GM10248 (cell line): ENCODE measurements around the gene MICB.
"Not testable (repeated sequence)": the region's sequence is repeated elsewhere in the genome, so short reads cannot be mapped to it uniquely, and the experiment has no call there.

Experiments used
- CTCF ChIA-PET: fragments of 300-600 bp; sonication (Branson Sonifier 250); formaldehyde crosslinking; extraction: SDS; loops from one replicate; lab custom pipeline; 2021; ENCODE audit warnings: antibody characterized with exemption; lab: Yijun Ruan, JAX
- POLR2A ChIA-PET: fragments of 350-650 bp; sonication (Branson Sonifier 250); formaldehyde crosslinking; extraction: SDS; loops from one replicate; lab custom pipeline; 2020; ENCODE audit warnings: antibody characterized with exemption; lab: Yijun Ruan, JAX
- DNase-seq: peaks from one replicate; pipeline ENCODE4 v3.0.0; 2012; ENCODE audit errors: extremely low spot score
- CTCF ChIP-seq: IDR thresholded peaks from 2 replicates; pipeline ENCODE4 v1.5.1; 2012; ENCODE audit warnings: mild to moderate bottlenecking, low read depth; ENCODE audit errors: extremely low read depth, missing control alignments, control extremely low read depth

The MICB gene

GRCh38 chr6:31502586-31502985 is 4.6 kb downstream of the MICB start:
- no peak for TF ChIP-seq CTCF
- ChIA-PET CTCF (interaction anchor here (1.9 kb wide), 1 partner anchor 12 kb away, joined by 4 read pairs; no protein-coding TSS in a partner anchor), POLR2A (no interaction called here)
- DNase-seq, result no peak

DNA sequence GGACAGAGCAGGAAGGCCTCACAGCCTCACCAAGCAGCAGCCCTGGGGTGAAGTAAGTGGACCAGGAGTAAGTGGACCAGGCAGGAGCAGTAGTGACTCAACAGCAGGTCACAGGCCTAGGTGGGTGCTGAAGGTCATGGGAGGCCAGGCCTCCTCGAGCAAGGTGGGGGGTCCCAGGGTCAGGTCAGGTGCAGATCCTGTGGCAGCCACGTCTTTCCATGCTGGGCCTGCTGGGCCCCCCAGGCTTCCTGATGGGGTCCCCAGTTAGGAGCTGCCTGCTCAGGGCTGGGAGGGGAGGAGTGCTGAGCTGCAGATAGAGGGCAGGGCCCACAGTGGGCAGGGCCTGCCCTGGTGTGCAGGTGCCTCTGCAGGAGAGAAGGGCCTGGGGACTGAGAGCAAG is 11.1 kb downstream of the MICB start:
- POLR2A ChIA-PET, DNase-seq, CTCF ChIA-PET: not testable (repeated sequence)

GRCh38 chr6:31510007-31510406 is 12.1 kb downstream of the MICB start:
- CTCF ChIA-PET, result no interaction called here
- POLR2A ChIA-PET, result interaction anchor here (0.6 kb wide), 1 partner anchor 184 kb away, joined by 3 read pairs; no protein-coding TSS in a partner anchor
- no peak for TF ChIP-seq CTCF
- DNase-seq, result no peak

DNA sequence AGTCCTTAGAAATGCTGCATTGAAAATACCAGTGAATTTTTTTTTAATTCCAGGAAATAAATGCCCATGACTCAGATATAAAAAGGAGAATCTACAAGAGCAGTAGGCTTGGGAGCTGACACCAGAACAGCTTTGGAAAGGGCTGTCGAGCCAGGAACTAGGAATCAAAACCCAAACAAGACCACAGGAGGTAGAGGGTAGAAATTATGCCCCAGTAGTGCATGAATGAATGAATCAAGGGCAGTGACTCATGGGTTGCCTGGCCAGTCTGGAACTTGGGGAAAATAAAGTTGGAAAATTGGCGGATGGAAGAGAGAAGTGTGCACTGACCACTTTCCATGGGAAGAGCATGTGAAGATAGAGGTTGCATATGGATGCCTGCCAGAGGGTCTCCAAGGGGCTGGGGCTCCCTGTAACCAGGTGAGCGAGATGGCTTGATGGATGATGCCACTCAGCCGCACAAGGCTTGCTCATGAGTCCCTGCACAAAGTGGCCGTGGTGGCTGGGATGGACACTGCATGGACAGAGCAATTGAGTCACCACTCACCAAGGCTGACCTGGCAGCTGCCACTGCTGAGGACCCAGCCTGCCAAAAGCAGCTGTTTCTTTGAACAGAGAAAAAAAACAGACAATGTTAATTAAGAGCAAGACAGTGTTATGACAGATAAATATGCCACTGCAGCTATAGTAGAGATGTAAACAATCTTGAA is 15.7 kb downstream of the MICB start:
- TF ChIP-seq CTCF, result no peak
- DNase-seq, result no peak
- ChIA-PET CTCF (interaction anchor here (1.0 to 1.4 kb wide), 2 partner anchors 12 to 25 kb away, joined by 3 to 4 read pairs; no protein-coding TSS in a partner anchor), POLR2A (interaction anchor here (1.4 kb wide), 1 partner anchor 14 kb away, joined by 10 read pairs; no protein-coding TSS in a partner anchor)

DNA sequence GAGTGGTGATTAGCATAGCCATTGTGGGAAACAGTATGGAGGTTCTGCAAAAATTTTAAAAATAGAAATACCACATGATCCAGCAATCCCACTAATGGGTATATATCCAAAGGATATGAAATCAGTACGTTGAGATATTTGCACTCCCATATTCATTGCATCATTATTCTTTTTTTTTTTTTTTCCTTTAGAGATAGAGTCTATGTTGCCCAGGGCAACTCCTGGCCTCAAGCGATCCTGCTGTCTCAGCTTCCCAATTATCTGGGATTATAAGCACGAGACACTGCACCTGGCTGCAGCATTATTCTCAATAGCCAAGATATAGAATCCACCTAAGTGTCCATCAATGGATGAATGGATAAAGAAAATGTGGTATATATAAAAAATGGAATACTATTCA is 23.9 kb downstream of the MICB start:
- POLR2A ChIA-PET, result no interaction called here
- DNase-seq, result no peak
- CTCF ChIA-PET, result interaction anchor here (1.0 to 1.5 kb wide), 2 partner anchors 19 to 76 kb away, joined by 4 to 6 read pairs; partner anchors contain the start of gene DDX39B
- TF ChIP-seq CTCF, result no peak

GRCh38 chr6:31525553-31525931 is 27.6 kb downstream of the MICB start:
- DNase-seq, result no peak
- ChIA-PET CTCF (interaction anchor here (1.6 to 2.0 kb wide), 2 partner anchors 31 to 33 kb away, joined by 3 to 5 read pairs; no protein-coding TSS in a partner anchor), POLR2A (interaction anchor here (0.6 to 1.1 kb wide), 3 partner anchors 10 to 27 kb away, joined by 3 to 9 read pairs (median 4); no protein-coding TSS in a partner anchor)
- no peak for TF ChIP-seq CTCF
